GM19238 (cell line): ENCODE data around the gene CRYZL1.
A peak's percentile ranks its signal among the peaks of the same experiment; 100 is the strongest.
"Not testable (repeated sequence)": the region's sequence is repeated elsewhere in the genome, so short reads cannot be mapped to it uniquely, and the experiment has no call there.

Experiments
- DNase-seq: peaks from one replicate; pipeline ENCODE4 v3.0.0; 2011; ENCODE audit warnings: low spot score; ENCODE audit not compliant: insufficient read length

Gene CRYZL1

GRCh38 chr21:33641352-33642026 is at the start of gene CRYZL1:
Gene CRYZL1 (minus strand): TSS chr21:33641741. CDS start chr21:33631551, 10,190 bp downstream.
- peak; percentile 85 for DNase-seq

GRCh38 chr21:33690874-33691273 is 49.3 kb upstream of the CRYZL1 start:
- no peak for DNase-seq

- no peak for DNase-seq
These were observed 46.8 kb upstream of the CRYZL1 start for GRCh38 chr21:33688353-33688752.

GRCh38 chr21:33687634-33688033 is 46.1 kb upstream of the CRYZL1 start:
- no peak for DNase-seq

GRCh38 chr21:33686386-33686785 is 44.8 kb upstream of the CRYZL1 start:
- DNase-seq, result no peak

GRCh38 chr21:33685613-33686197 is 44.2 kb upstream of the CRYZL1 start:
- no peak for DNase-seq

GRCh38 chr21:33684923-33685560 is 43.5 kb upstream of the CRYZL1 start:
- DNase-seq, result no peak

- no peak for DNase-seq
These were observed 42.5 kb upstream of the CRYZL1 start for GRCh38 chr21:33684068-33684467.

GRCh38 chr21:33682992-33683627 is 41.6 kb upstream of the CRYZL1 start:
- DNase-seq, result no peak

- DNase-seq, result no peak
These were observed 39.3 kb upstream of the CRYZL1 start for GRCh38 chr21:33680870-33681269.

GRCh38 chr21:33677450-33677849 is 35.9 kb upstream of the CRYZL1 start:
- DNase-seq, result no peak

- not testable (repeated sequence) for DNase-seq
These were observed 35.1 kb upstream of the CRYZL1 start for GRCh38 chr21:33676666-33677065.

- no peak for DNase-seq
These were observed 32.7 kb upstream of the CRYZL1 start for GRCh38 chr21:33674226-33674625.

GRCh38 chr21:33673473-33673872 is 31.9 kb upstream of the CRYZL1 start:
- no peak for DNase-seq

GRCh38 chr21:33670076-33670978 is 28.8 kb upstream of the CRYZL1 start:
- no peak for DNase-seq

GRCh38 chr21:33668620-33669019 is 27.1 kb upstream of the CRYZL1 start:
- no peak for DNase-seq

- DNase-seq, result no peak
These were observed 26.6 kb upstream of the CRYZL1 start for GRCh38 chr21:33668180-33668579.

- DNase-seq, result no peak
These were observed 26.1 kb upstream of the CRYZL1 start for GRCh38 chr21:33667636-33668035.

- no peak for DNase-seq
These were observed 24.6 kb upstream of the CRYZL1 start for GRCh38 chr21:33666153-33666552.

GRCh38 chr21:33664135-33664534 is 22.6 kb upstream of the CRYZL1 start:
- DNase-seq, result no peak

GRCh38 chr21:33663241-33663640 is 21.7 kb upstream of the CRYZL1 start:
- DNase-seq, result no peak
